H9 (cell line): ENCODE results near the gene DCAF11. TPM values are rescaled to one million over a fixed set of nuclear protein-coding genes. Genes with fewer than 3 reads are reported as not detected.

Experiments used
- DNase-seq: peaks from one replicate; pipeline ENCODE4 v3.0.0-alpha.2; 2017
- H2AFZ ChIP-seq: one replicate; pipeline ENCODE4 v1.6.1; 2013; ENCODE audit warnings: mild to moderate bottlenecking, low read length, control low read depth, moderate library complexity
- H2AK5ac ChIP-seq: 2 replicates; pipeline ENCODE4 v1.6.1; 2013; ENCODE audit warnings: low read length, control low read depth, mixed read lengths; ENCODE audit not compliant: insufficient read length
- H2BK120ac ChIP-seq: one replicate; pipeline ENCODE4 v1.6.1; 2013; ENCODE audit warnings: low read depth, mild to moderate bottlenecking, low read length, control low read depth, inconsistent platforms; ENCODE audit not compliant: poor library complexity, severe bottlenecking
- H2BK12ac ChIP-seq: 2 replicates; pipeline ENCODE4 v1.6.1; 2013; ENCODE audit warnings: low read length, control low read depth, mixed read lengths, low read depth; ENCODE audit not compliant: insufficient read length
- H2BK15ac ChIP-seq: 2 replicates; pipeline ENCODE4 v1.6.1; 2013; ENCODE audit warnings: low read depth, low read length, control low read depth
- H2BK20ac ChIP-seq: one replicate; pipeline ENCODE4 v1.6.1; 2013; ENCODE audit warnings: low read depth, mild to moderate bottlenecking, low read length, control low read depth, inconsistent platforms; ENCODE audit not compliant: poor library complexity, severe bottlenecking
- H2BK5ac ChIP-seq: 2 replicates; pipeline ENCODE4 v1.6.1; 2013; ENCODE audit warnings: low read length, control low read depth, mixed read lengths; ENCODE audit not compliant: insufficient read length
- H3K14ac ChIP-seq: 2 replicates; pipeline ENCODE4 v1.6.1; 2013; ENCODE audit warnings: low read length, control low read depth; ENCODE audit not compliant: insufficient read depth
- H3K18ac ChIP-seq: 2 replicates; pipeline ENCODE4 v1.6.1; 2013; ENCODE audit warnings: low read depth, mild to moderate bottlenecking, mixed read lengths, low read length, control low read depth; ENCODE audit not compliant: insufficient read length
- H3K23ac ChIP-seq: 2 replicates; pipeline ENCODE4 v1.6.1; 2013; ENCODE audit warnings: low read length, control low read depth, mixed read lengths, low read depth; ENCODE audit not compliant: insufficient read length
- H3K23me2 ChIP-seq: 2 replicates; pipeline ENCODE4 v1.6.1; 2013; ENCODE audit warnings: low read depth, mild to moderate bottlenecking, mixed read lengths, low read length, control low read depth; ENCODE audit not compliant: insufficient read length, poor library complexity, severe bottlenecking
- H3K27ac ChIP-seq: 2 replicates; pipeline ENCODE4 v1.5.1; 2013; ENCODE audit warnings: low read length, control low read depth, mixed read lengths, low read depth; ENCODE audit not compliant: insufficient read length
- H3K27me3 ChIP-seq: 2 replicates; pipeline ENCODE4 v1.6.1; 2013; ENCODE audit warnings: low read length, control low read depth, inconsistent platforms; ENCODE audit not compliant: insufficient read depth
- H3K4ac ChIP-seq: 2 replicates; pipeline ENCODE4 v1.6.1; 2013; ENCODE audit warnings: low read depth, mild to moderate bottlenecking, control low read depth, inconsistent platforms, low read length, moderate library complexity
- H3K4me1 ChIP-seq: 2 replicates; pipeline ENCODE4 v1.6.1; 2013; ENCODE audit warnings: low read length, control low read depth, inconsistent platforms; ENCODE audit not compliant: insufficient read depth
- H3K4me2 ChIP-seq: 2 replicates; pipeline ENCODE4 v1.6.1; 2013; ENCODE audit warnings: low read length, control low read depth, mixed read lengths; ENCODE audit not compliant: insufficient read length, insufficient read depth
- H3K56ac ChIP-seq: 2 replicates; pipeline ENCODE4 v1.6.1; 2013; ENCODE audit warnings: low read depth, mild to moderate bottlenecking, mixed read lengths, low read length, control low read depth; ENCODE audit not compliant: insufficient read length
- H3K79me1 ChIP-seq: 2 replicates; pipeline ENCODE4 v1.6.1; 2013; ENCODE audit warnings: low read depth, mild to moderate bottlenecking, moderate library complexity, low read length, control low read depth, inconsistent platforms; ENCODE audit not compliant: insufficient read depth, poor library complexity, severe bottlenecking
- H3K79me2 ChIP-seq: 2 replicates; pipeline ENCODE4 v1.6.1; 2013; ENCODE audit warnings: low read length, control low read depth, inconsistent platforms; ENCODE audit not compliant: insufficient read depth
- H3K9ac ChIP-seq: 2 replicates; pipeline ENCODE4 v1.6.1; 2013; ENCODE audit warnings: low read length, control low read depth, mixed read lengths; ENCODE audit not compliant: insufficient read length; ENCODE audit errors: extremely low read depth
- H3K9me3 ChIP-seq: one replicate; pipeline ENCODE4 v1.6.1; 2013; ENCODE audit warnings: low read depth, low read length, inconsistent platforms; ENCODE audit not compliant: control insufficient read depth
- H3T11ph ChIP-seq: one replicate; pipeline ENCODE4 v1.6.1; 2013; ENCODE audit warnings: mild to moderate bottlenecking, low read length, control low read depth, inconsistent platforms
- H4K20me1 ChIP-seq: one replicate; pipeline ENCODE4 v1.6.1; 2013; ENCODE audit not compliant: control insufficient read depth, insufficient read length, insufficient read depth
- H4K5ac ChIP-seq: 2 replicates; pipeline ENCODE4 v1.6.1; 2013; ENCODE audit warnings: low read depth, mild to moderate bottlenecking, mixed read lengths, low read length, control low read depth; ENCODE audit not compliant: insufficient read length
- H4K8ac ChIP-seq: replicated peaks from 2 replicates; pipeline ENCODE4 v1.6.1; 2013; ENCODE audit warnings: low read length, control low read depth, mixed read lengths, low read depth; ENCODE audit not compliant: insufficient read length
- H4K91ac ChIP-seq: 2 replicates; pipeline ENCODE4 v1.6.1; 2013; ENCODE audit warnings: low read depth, mild to moderate bottlenecking, moderate library complexity, mixed read lengths, low read length, control low read depth; ENCODE audit not compliant: insufficient read length
- H3K27ac Mint-ChIP-seq, 3 experiments: 2 replicates in 2 of 3; 3 replicates in 1 of 3; pipeline ENCODE4 v1.8.0; 2020 to 2021; ENCODE audit warnings: mixed read lengths in 3 of 3, mild to moderate bottlenecking in 1 of 3, moderate library complexity in 1 of 3
- H3K27me3 Mint-ChIP-seq: 2 replicates; pipeline ENCODE4 v1.8.0; 2021; ENCODE audit warnings: low read depth, mild to moderate bottlenecking, moderate library complexity, mixed read lengths
- H3K36me3 Mint-ChIP-seq, 3 experiments: 2 replicates in 2 of 3; 3 replicates in 1 of 3; pipeline ENCODE4 v1.8.0; 2020 to 2021; ENCODE audit warnings: low read depth in 3 of 3, mixed read lengths in 3 of 3; ENCODE audit not compliant: insufficient read depth in 1 of 3
- H3K4me1 Mint-ChIP-seq, 2 experiments: 2 replicates each; pipeline ENCODE4 v1.8.0; 2020; ENCODE audit warnings: mixed read lengths in 2 of 2
- H3K4me3 Mint-ChIP-seq, 2 experiments: 2 replicates in 1 of 2; 3 replicates in 1 of 2; pipeline ENCODE4 v1.8.0; 2020 to 2021; ENCODE audit warnings: mild to moderate bottlenecking in 2 of 2, mixed read lengths in 2 of 2, moderate library complexity in 1 of 2
- H3K9me3 Mint-ChIP-seq, 2 experiments: 2 replicates in 1 of 2; 3 replicates in 1 of 2; pipeline ENCODE4 v1.8.0; 2020; ENCODE audit warnings: mild to moderate bottlenecking in 2 of 2, mixed read lengths in 2 of 2, moderate library complexity in 1 of 2
- CTCF ChIP-seq: fragments of 200-600 bp; sonication (generic); conservative IDR thresholded peaks from 3 replicates; pipeline ENCODE4 v1.8.0; 2021; ENCODE audit warnings: antibody characterized with exemption, mild to moderate bottlenecking
- WGBS: extraction: QIAGEN DNeasy Blood & Tissue Kit; methylation state at CpG from one replicate; pipeline ENCODE4 v1.1.7; 2013; ENCODE audit warnings: missing lambda C conversion rate, low lambda C conversion rate, mixed read lengths; ENCODE audit not compliant: insufficient read length; ENCODE audit errors: extremely low coverage; 5-methylcytosine and 5-hydroxymethylcytosine counted together
- total RNA-seq: library from RNA; stranded (reverse); gene quantifications from 2 replicates; pipeline ENCODE4 v1.2.1, GENCODE V29; 2021

The DCAF11 gene
- total RNA-seq, 1 experiment from 2014 or later = 73.4 TPM

- H3K27me3 Mint-ChIP-seq = no peaks in the 10 kb centered on the region
- H3K9me3 ChIP-seq = no peaks in the 10 kb centered on the region
- H3K4ac ChIP-seq = no peak overlapping the region
- no CpG with 5 or more reads among the region's 9 CpGs for WGBS
- H3K9me3 Mint-ChIP-seq = no peaks in the 10 kb centered on the region
- no peak overlapping the region for H4K91ac ChIP-seq
- TF ChIP-seq CTCF = no peak
- H3K4me1 Mint-ChIP-seq = no peaks in the 10 kb centered on the region
- peaks cover 16 to 51% (median 43%) of the 10 kb centered on the region in 3 experiments; a peak in 6 of 7 replicates for H3K36me3 Mint-ChIP-seq
- H3K14ac ChIP-seq = no peak overlapping the region
- no peaks in the 10 kb centered on the region for H3K79me1 ChIP-seq
- H2BK120ac ChIP-seq = no peak overlapping the region
- no peak overlapping the region for H2BK5ac ChIP-seq
- no peak overlapping the region for H3K56ac ChIP-seq
- H3K4me1 ChIP-seq = no peaks in the 10 kb centered on the region
- no peak overlapping the region for H3K27ac Mint-ChIP-seq
- no peak overlapping the region for H2AK5ac ChIP-seq
- H2AFZ ChIP-seq = no peak overlapping the region
- no peaks in the 10 kb centered on the region for H3K23me2 ChIP-seq
- no peak overlapping the region for H3T11ph ChIP-seq
- no peak overlapping the region for H3K27ac ChIP-seq
- DNase-seq = no peak
- no peak overlapping the region for H2BK15ac ChIP-seq
- no peak overlapping the region for H2BK20ac ChIP-seq
- H4K8ac ChIP-seq = no peak overlapping the region
- no peaks in the 10 kb centered on the region for H4K20me1 ChIP-seq
- H3K4me3 Mint-ChIP-seq = no peak overlapping the region
- no peak overlapping the region for H3K9ac ChIP-seq
- no peak overlapping the region for H3K23ac ChIP-seq
- no peak overlapping the region for H3K18ac ChIP-seq
- no peaks in the 10 kb centered on the region for H3K79me2 ChIP-seq
- no peak overlapping the region for H3K4me2 ChIP-seq
- H3K27me3 ChIP-seq = no peaks in the 10 kb centered on the region
- H4K5ac ChIP-seq = no peak overlapping the region
- no peak overlapping the region for H2BK12ac ChIP-seq
Observed at GRCh38 chr14:24123424-24124417, 9.1 kb downstream of the DCAF11 start.
